ENCODE results near the gene MINPP1.
"Not testable (repeated sequence)": the region's sequence is repeated elsewhere in the genome, so short reads cannot be mapped to it uniquely, and the experiment has no call there.

- TF ChIP-seq, protein P1, sequence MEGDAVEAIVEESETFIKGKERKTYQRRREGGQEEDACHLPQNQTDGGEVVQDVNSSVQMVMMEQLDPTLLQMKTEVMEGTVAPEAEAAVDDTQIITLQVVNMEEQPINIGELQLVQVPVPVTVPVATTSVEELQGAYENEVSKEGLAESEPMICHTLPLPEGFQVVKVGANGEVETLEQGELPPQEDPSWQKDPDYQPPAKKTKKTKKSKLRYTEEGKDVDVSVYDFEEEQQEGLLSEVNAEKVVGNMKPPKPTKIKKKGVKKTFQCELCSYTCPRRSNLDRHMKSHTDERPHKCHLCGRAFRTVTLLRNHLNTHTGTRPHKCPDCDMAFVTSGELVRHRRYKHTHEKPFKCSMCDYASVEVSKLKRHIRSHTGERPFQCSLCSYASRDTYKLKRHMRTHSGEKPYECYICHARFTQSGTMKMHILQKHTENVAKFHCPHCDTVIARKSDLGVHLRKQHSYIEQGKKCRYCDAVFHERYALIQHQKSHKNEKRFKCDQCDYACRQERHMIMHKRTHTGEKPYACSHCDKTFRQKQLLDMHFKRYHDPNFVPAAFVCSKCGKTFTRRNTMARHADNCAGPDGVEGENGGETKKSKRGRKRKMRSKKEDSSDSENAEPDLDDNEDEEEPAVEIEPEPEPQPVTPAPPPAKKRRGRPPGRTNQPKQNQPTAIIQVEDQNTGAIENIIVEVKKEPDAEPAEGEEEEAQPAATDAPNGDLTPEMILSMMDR (conservative IDR thresholded peaks at IDR 0.05; ENCODE audit: low read depth, low read length) = not testable (repeated sequence)
- not testable (repeated sequence) for TF ChIP-seq NFE2L2 (IDR thresholded peaks at IDR 0.05; ENCODE audit: low read depth, low read length)
Measured at GRCh38 chr10:87488733-87489132, 16.0 kb upstream of the MINPP1 start.
